ENCODE data around the gene CRYZ. TPM values are rescaled to one million over a fixed set of nuclear protein-coding genes. Genes with fewer than 3 reads are reported as not detected.

Gene CRYZ
- polyA plus RNA-seq, 1 donor = 74.3 TPM

Other genes with a start within 250 kb of the CRYZ start
- 0.25 TPM for gene LRRC53, start 220.4 kb downstream of the CRYZ start, polyA plus RNA-seq
- 1.1 TPM for gene ERICH3, start 59.3 kb downstream of the CRYZ start, polyA plus RNA-seq
- gene TYW3, start 102 bp upstream of the CRYZ start, polyA plus RNA-seq = 20.0 TPM

Measured in large intestine (tissue), 1 donor.